K562 (cell line): ENCODE data around the gene PLD6. TPM values are rescaled to one million over a fixed set of nuclear protein-coding genes. Genes with fewer than 3 reads are reported as not detected.

Experiments used
- ATAC-seq: fragments of 200-7000 bp; cut with Tn5 transposase; 3 replicates; pipeline ENCODE4 v1.9.1; 2020; ENCODE audit warnings: moderate library complexity
- BruUV-seq: library from RNA; stranded (reverse); fragments of 400-500 nt; replicated peaks from 2 replicates; lab custom pipeline; 2021; lab: Mats Ljungman, UMichigan
- CTCF ChIA-PET: fragments of 300-600 bp; formaldehyde crosslinking; extraction: SDS; loops from one replicate; lab custom pipeline; 2021; ENCODE audit warnings: low intra/inter-chr PET ratio; lab: Yijun Ruan, JAX
- POLR2A ChIA-PET: fragments of 300-600, 350-650 bp; sonication (Branson Sonifier 250); formaldehyde crosslinking; extraction: SDS; loops from one replicate; lab custom pipeline; 2021; ENCODE audit warnings: antibody characterized with exemption, inconsistent platforms; lab: Yijun Ruan, JAX
- DNase-seq, 4 experiments: peaks; one replicate each; pipeline versions ENCODE4 v3.0.0 to v3.0.0-alpha.2; 2011 to 2018; ENCODE audit warnings: low spot score in 3 of 4, mixed read lengths in 3 of 4; ENCODE audit errors: extremely low read depth in 1 of 4
- FAIRE-seq: peaks from 2 replicates; lab custom pipeline; 2011; peaks lifted over from hg19 to GRCh38; lab: Jason Lieb, UNC
- H2AFZ ChIP-seq: 2 replicates; pipeline ENCODE4 v1.6.0; 2011; ENCODE audit warnings: low read depth, low read length, control low read depth, inconsistent platforms
- H3K27ac ChIP-seq: fragments of 200-600 bp; 3 replicates; pipeline ENCODE4 v1.8.0; 2011; ENCODE audit warnings: low read depth, mild to moderate bottlenecking, control low read depth, inconsistent platforms, low read length, moderate library complexity, mixed read lengths; ENCODE audit errors: extremely low read depth
- H3K27me3 ChIP-seq, 2 experiments: fragments of 300-600 bp in 1 of 2; 2 replicates in 1 of 2; 3 replicates in 1 of 2; pipeline versions ENCODE4 v1.6.0 to v1.8.0; 2011; ENCODE audit warnings: inconsistent platforms in 2 of 2, low read length in 2 of 2, mild to moderate bottlenecking in 1 of 2, mixed read lengths in 1 of 2, moderate library complexity in 1 of 2; ENCODE audit not compliant: control insufficient read depth in 2 of 2, insufficient read depth in 2 of 2
- H3K36me3 ChIP-seq: fragments of 300-600 bp; 3 replicates; pipeline ENCODE4 v1.8.0; 2011; ENCODE audit warnings: mild to moderate bottlenecking, low read length, inconsistent platforms; ENCODE audit not compliant: control insufficient read depth, insufficient read depth
- H3K4me1 ChIP-seq, 2 experiments: fragments of 200-600 bp in 1 of 2; replicated peaks in 1 of 2; 2 replicates in 1 of 2; 3 replicates in 1 of 2; pipeline versions ENCODE4 v1.5.1 to v1.8.0; 2011; ENCODE audit warnings: inconsistent platforms in 2 of 2, low read length in 2 of 2, mild to moderate bottlenecking in 1 of 2, mixed read lengths in 1 of 2, moderate library complexity in 1 of 2; ENCODE audit not compliant: control insufficient read depth in 2 of 2, insufficient read depth in 2 of 2
- H3K4me2 ChIP-seq: 2 replicates; pipeline ENCODE4 v1.6.1; 2011; ENCODE audit warnings: low read length, control low read depth, inconsistent platforms, mixed read lengths; ENCODE audit not compliant: insufficient read depth
- H3K4me3 ChIP-seq: fragments of 200-600 bp; sonication (generic), shearing (Covaris generic); 2 replicates; pipeline ENCODE4 v1.5.1; 2016; ENCODE audit warnings: control low read depth, inconsistent platforms
- H3K79me2 ChIP-seq: fragments of 200-600 bp; 3 replicates; pipeline ENCODE4 v1.8.0; 2011; ENCODE audit warnings: low read length, inconsistent platforms; ENCODE audit not compliant: control insufficient read depth, insufficient read depth
- H3K9ac ChIP-seq, 2 experiments: 2 replicates each; pipeline versions ENCODE4 v1.6.0 to v1.6.1; 2011; ENCODE audit warnings: low read depth in 2 of 2, low read length in 2 of 2, control low read depth in 1 of 2, inconsistent platforms in 1 of 2, mild to moderate bottlenecking in 1 of 2, mixed read lengths in 1 of 2; ENCODE audit not compliant: insufficient read depth in 1 of 2
- H3K9me1 ChIP-seq: one replicate; pipeline ENCODE4 v1.6.0; 2011; ENCODE audit warnings: inconsistent platforms, mild to moderate bottlenecking, low read length, moderate library complexity; ENCODE audit not compliant: control insufficient read depth, insufficient read depth
- H3K9me3 ChIP-seq: replicated peaks from 2 replicates; pipeline ENCODE4 v1.5.1; 2011; ENCODE audit warnings: low read depth, low read length, inconsistent platforms; ENCODE audit not compliant: control insufficient read depth, insufficient read depth
- H4K20me1 ChIP-seq: replicated peaks from 2 replicates; pipeline ENCODE4 v1.6.1; 2011; ENCODE audit warnings: low read length, inconsistent platforms, mixed read lengths; ENCODE audit not compliant: control insufficient read depth, insufficient read depth
- ARID1B ChIP-seq: fragments of 450-650 bp; IDR thresholded peaks from 2 replicates; pipeline ENCODE4 v1.6.1; 2016; ENCODE audit warnings: antibody characterized with exemption, mild to moderate bottlenecking, inconsistent platforms
- ARID2 ChIP-seq: fragments of 450-650 bp; IDR thresholded peaks from 2 replicates; pipeline ENCODE4 v1.6.1; 2017; ENCODE audit warnings: antibody characterized with exemption, mild to moderate bottlenecking
- E2F1 ChIP-seq: sonication (generic); formaldehyde crosslinking; IDR thresholded peaks from 2 replicates; pipeline ENCODE4 v1.8.1; 2023; ENCODE audit warnings: mild to moderate bottlenecking, missing genetic modification reagents, moderate library complexity
- FOS ChIP-seq: IDR thresholded peaks from 3 replicates; pipeline ENCODE4 v1.6.1; 2011; ENCODE audit not compliant: insufficient read length; ENCODE audit errors: extremely low read depth
- GABPB2 ChIP-seq: fragments of 250-450 bp; sonication (Bioruptor Pico); conservative IDR thresholded peaks from 2 replicates; pipeline ENCODE4 v1.5.1; 2021; ENCODE audit warnings: mild to moderate bottlenecking
- JUNB ChIP-seq: fragments of 450-650 bp; formaldehyde crosslinking; conservative IDR thresholded peaks from 2 replicates; pipeline ENCODE4 v1.4.0; 2020; ENCODE audit warnings: mild to moderate bottlenecking
- KAT7 ChIP-seq: sonication (generic); formaldehyde crosslinking; IDR thresholded peaks from 2 replicates; pipeline ENCODE4 v1.8.0; 2022; ENCODE audit warnings: missing genetic modification reagents, mild to moderate bottlenecking, borderline replicate concordance
- L3MBTL2 ChIP-seq: fragments of 450-650 bp; IDR thresholded peaks from 2 replicates; pipeline ENCODE4 v1.6.1; 2016; ENCODE audit warnings: mild to moderate bottlenecking, moderate library complexity
- MCM3 ChIP-seq: fragments of 450-650 bp; IDR thresholded peaks from 2 replicates; pipeline ENCODE4 v1.6.1; 2016
- MTA3 ChIP-seq: fragments of 450-650 bp; formaldehyde crosslinking; IDR thresholded peaks from 2 replicates; pipeline ENCODE4 v1.6.1; 2017; ENCODE audit warnings: mild to moderate bottlenecking, borderline replicate concordance
- MXI1 ChIP-seq: IDR thresholded peaks from 2 replicates; pipeline ENCODE4 v1.6.1; 2011; ENCODE audit warnings: low read depth, mild to moderate bottlenecking, improper control_type of control experiment, low read length
- NCOA6 ChIP-seq: fragments of 450-650 bp; IDR thresholded peaks from 2 replicates; pipeline ENCODE4 v1.6.1; 2017; ENCODE audit warnings: mild to moderate bottlenecking
- RBM14 ChIP-seq: fragments of 200-400 bp; formaldehyde crosslinking; IDR thresholded peaks from 2 replicates; pipeline ENCODE4 v1.6.1; 2018; ENCODE audit warnings: low read depth, mild to moderate bottlenecking, low read length, moderate library complexity, borderline replicate concordance; ENCODE audit not compliant: insufficient read depth
- RFX1 ChIP-seq: fragments of 450-650 bp; IDR thresholded peaks from 2 replicates; pipeline ENCODE4 v1.6.1; 2016; ENCODE audit warnings: mild to moderate bottlenecking, moderate library complexity
- SREBF1 ChIP-seq: fragments of 150-350 bp; IDR thresholded peaks from 2 replicates; pipeline ENCODE4 v1.6.1; 2014; ENCODE audit warnings: antibody characterized with exemption, low read depth, low read length, borderline replicate concordance
- TRIM24 ChIP-seq, 2 experiments: fragments of 450-650 bp; IDR thresholded peaks; 2 replicates each; pipeline ENCODE4 v1.6.1; 2016
- TSC22D4 ChIP-seq: fragments of 450-650 bp; IDR thresholded peaks from 2 replicates; pipeline ENCODE4 v1.6.1; 2016; ENCODE audit warnings: missing genetic modification characterization, missing biosample characterization, control low read depth
- ZFP30 ChIP-seq: fragments of 250-450 bp; sonication (Bioruptor Pico); IDR thresholded peaks from 2 replicates; pipeline ENCODE4 v1.8.0; 2022; ENCODE audit warnings: moderate library complexity, mild to moderate bottlenecking, inconsistent platforms, borderline replicate concordance
- ZNF184 ChIP-seq: sonication (generic); formaldehyde crosslinking; IDR thresholded peaks from 2 replicates; pipeline ENCODE4 v1.5.0; 2020; ENCODE audit warnings: missing genetic modification reagents
- ZNF232 ChIP-seq: sonication (generic); formaldehyde crosslinking; IDR thresholded peaks from 2 replicates; pipeline ENCODE4 v1.8.0; 2022; ENCODE audit warnings: mild to moderate bottlenecking, missing genetic modification reagents
- ZNF24 ChIP-seq: fragments of 450-650 bp; IDR thresholded peaks from 2 replicates; pipeline ENCODE4 v1.6.1; 2016
- ZNF395 ChIP-seq: fragments of 200-800 bp; sonication (Bioruptor generic); IDR thresholded peaks from 2 replicates; pipeline ENCODE4 v1.6.1; 2017; ENCODE audit warnings: missing genetic modification characterization, missing compliant biosample characterization
- ZNF507 ChIP-seq: conservative IDR thresholded peaks from 2 replicates; pipeline ENCODE4 v1.6.1; 2017; ENCODE audit warnings: missing genetic modification characterization, missing compliant biosample characterization
- WGBS: fragments of 100-300 bp; shearing (Covaris generic); methylation state at CpG from one replicate; pipeline ENCODE4 v1.1.6; 2016; ENCODE audit warnings: low coverage, mixed read lengths; ENCODE audit not compliant: insufficient coverage; ENCODE audit errors: missing lambda C conversion rate; 5-methylcytosine and 5-hydroxymethylcytosine counted together
- in situ Hi-C: fragments of 300-500 bp; cut with MboI; formaldehyde crosslinking; loops from 4 replicates; pipeline ENCODE4 v1.15.0; 2018; ENCODE audit warnings: inconsistent platforms, mixed read lengths
- intact Hi-C: fragments of 100-400 bp; cut with micrococcal nuclease; formaldehyde crosslinking; loops from 2 replicates; pipeline ENCODE4 v1.14.2; 2022
- polyA plus RNA-seq, 8 experiments: library from polyadenylated mRNA; depleted of rRNA in 4 of 8; stranded (reverse) in 5 of 8; unstranded in 3 of 8; fragments of >200 nt; fragmentation: Nextera tagmentation in 2 of 8; fragmentation: Illumina TruSeq in 1 of 8; extraction: Ambion mirVana in 2 of 8; extraction: Trizol in 1 of 8; gene quantifications; 2 replicates each; pipeline versions ENCODE4 v1.2.1 to v1.2.3, GENCODE V29; 2011 to 2014; ENCODE audit warnings: inconsistent platforms in 1 of 8, missing spikeins in 1 of 8
- total RNA-seq, 7 experiments: library from RNA; depleted of rRNA in 6 of 7; stranded (reverse); fragments of >200 nt in 6 of 7; fragmentation: Illumina TruSeq in 2 of 7; extraction: Trizol in 2 of 7; gene quantifications; 2 replicates each; pipeline versions ENCODE4 v1.2.1 to v1.2.3, GENCODE V29; 2011 to 2021; ENCODE audit warnings: low replicate concordance in 1 of 7

The PLD6 gene
- total and polyA plus RNA-seq, 9 of the 15 experiments (the other 6 are each of a cell fraction or from before 2014, with no cell fraction given) = 3.6 to 15.6 (median 10.0) TPM

- POLR2A ChIA-PET = interaction anchor here (0.8 kb wide), 1 partner anchor 34 kb away, joined by 3 read pairs; the partner anchor contains the start of gene COPS3
- FAIRE-seq = no peak
- intact Hi-C loops = no loop called here
Measured at GRCh38 chr17:17246879-17247278, 40.7 kb upstream of the PLD6 start.

GRCh38 chr17:17243163-17243562 lies 37.0 kb upstream of the PLD6 start:
- H3K9ac ChIP-seq = no peak overlapping the region
- H4K20me1 ChIP-seq = no peaks in the 10 kb centered on the region
- no peak overlapping the region for H3K4me2 ChIP-seq
- ChIA-PET POLR2A (no interaction called here), CTCF (no interaction called here)
- no peaks in the 10 kb centered on the region for H3K9me3 ChIP-seq
- no TSS peak for BruUV-seq
- no peaks in the 10 kb centered on the region; the same call in 2 of the 3 replicates for H3K79me2 ChIP-seq
- H3K4me1 ChIP-seq = peaks cover 0 to 7% of the 10 kb centered on the region in 2 experiments; a peak in 4 of 5 replicates
- WGBS = 75% methylated on average over 6 of the region's 6 CpGs
- DNase-seq (no peak), ATAC-seq (no peak), FAIRE-seq (no peak)
- H3K9me1 ChIP-seq = no peaks in the 10 kb centered on the region
- no peak overlapping the region for H2AFZ ChIP-seq
- no peaks in the 10 kb centered on the region for H3K27me3 ChIP-seq
- intact Hi-C loops = no loop called here
- in situ Hi-C loops = no loop called here
- no peak overlapping the region for H3K4me3 ChIP-seq
- peaks cover 22% of the 10 kb centered on the region for H3K36me3 ChIP-seq
- no peak overlapping the region for H3K27ac ChIP-seq
- TF ChIP-seq TSC22D4 (tag) (no peak), E2F1 (no peak), ZFP30 (CRISPR knock-in tag) (no peak), RFX1 (no peak), ZNF395 (CRISPR knock-in tag) (no peak), JUNB (no peak), ZNF232 (CRISPR knock-in tag) (no peak), ARID1B (no peak), KAT7 (CRISPR knock-in tag) (no peak), GABPB2 (CRISPR knock-in tag) (no peak), FOS (no peak), NCOA6 (no peak)

More at GRCh38 chr17:17246879-17247278, 40.7 kb upstream of the PLD6 start:
- CTCF ChIA-PET = no interaction called here
- DNase-seq (no peak), ATAC-seq (no peak)
- 87% methylated on average over 3 of the region's 3 CpGs for WGBS
- Histone ChIP-seq H4K20me1 (no peaks in the 10 kb centered on the region), H3K4me2 (no peak overlapping the region), H3K4me3 (no peak overlapping the region), H3K4me1 (peaks cover 0 to 4% of the 10 kb centered on the region in 2 experiments; a peak in 3 of 5 replicates), H3K36me3 (peaks cover 51% of the 10 kb centered on the region), H3K27ac (no peak overlapping the region), H2AFZ (no peak overlapping the region), H3K9me1 (no peaks in the 10 kb centered on the region), H3K9ac (no peak overlapping the region), H3K79me2 (no peaks in the 10 kb centered on the region), H3K27me3 (no peaks in the 10 kb centered on the region), H3K9me3 (no peaks in the 10 kb centered on the region)
- in situ Hi-C loops = no loop called here
- BruUV-seq = no TSS peak
- TF ChIP-seq ARID2 (no peak), MCM3 (no peak), ZNF507 (tag) (no peak), ZNF24 (no peak), MTA3 (no peak), MXI1 (no peak), SREBF1 (no peak), ZNF184 (no peak), RBM14 (no peak), TRIM24 (IDR thresholded peaks at IDR 0.05) (no peak), L3MBTL2 (no peak)
